ENCODE measurements around the gene ISOC2.

Gene ISOC2

DNA sequence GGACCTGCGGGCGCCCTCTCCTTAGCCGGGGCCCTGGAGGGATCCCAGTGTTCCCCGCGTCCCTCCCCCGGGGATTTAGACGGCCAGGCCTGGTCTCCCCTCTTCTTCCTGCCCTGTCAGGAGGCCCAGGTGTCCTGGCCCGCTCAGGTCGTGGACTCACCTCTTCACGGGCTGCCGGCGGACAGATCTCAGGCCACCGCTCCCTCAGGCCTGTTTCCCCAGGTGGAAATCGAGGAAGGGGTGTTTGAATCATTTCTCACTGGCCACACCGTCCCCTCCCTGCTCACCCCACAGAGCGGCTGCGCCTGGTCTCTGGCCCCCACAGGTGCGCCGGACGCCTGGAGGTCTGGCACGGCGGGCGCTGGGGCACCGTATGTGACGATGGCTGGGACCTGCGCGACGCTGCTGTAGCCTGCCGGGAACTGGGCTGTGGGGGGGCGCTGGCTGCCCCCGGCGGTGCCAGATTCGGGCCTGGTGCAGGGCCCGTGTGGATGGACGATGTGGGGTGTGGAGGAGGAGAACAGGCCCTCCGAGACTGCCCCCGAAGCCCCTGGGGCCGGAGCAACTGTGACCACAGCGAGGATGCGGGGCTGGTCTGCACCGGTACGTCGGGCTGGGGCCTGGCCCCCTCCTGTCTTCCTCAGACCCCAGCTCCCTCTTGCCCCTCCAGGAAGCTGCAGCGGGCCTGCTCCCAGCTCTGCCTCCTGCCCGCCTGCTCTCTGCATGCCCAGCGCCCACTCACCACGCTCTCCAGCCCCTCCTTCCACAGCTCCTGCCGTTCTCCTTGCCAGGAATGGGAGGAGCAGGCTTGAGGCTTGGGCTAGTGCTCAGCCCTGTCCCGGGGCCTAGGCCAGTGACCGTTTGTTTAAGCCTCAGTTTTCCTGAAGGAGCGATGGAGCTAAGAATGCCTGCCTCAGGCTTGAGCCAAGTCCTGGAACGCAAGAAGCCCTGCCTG is 29.3 kb upstream of the ISOC2 start:
- TF ChIP-seq, protein P1, sequence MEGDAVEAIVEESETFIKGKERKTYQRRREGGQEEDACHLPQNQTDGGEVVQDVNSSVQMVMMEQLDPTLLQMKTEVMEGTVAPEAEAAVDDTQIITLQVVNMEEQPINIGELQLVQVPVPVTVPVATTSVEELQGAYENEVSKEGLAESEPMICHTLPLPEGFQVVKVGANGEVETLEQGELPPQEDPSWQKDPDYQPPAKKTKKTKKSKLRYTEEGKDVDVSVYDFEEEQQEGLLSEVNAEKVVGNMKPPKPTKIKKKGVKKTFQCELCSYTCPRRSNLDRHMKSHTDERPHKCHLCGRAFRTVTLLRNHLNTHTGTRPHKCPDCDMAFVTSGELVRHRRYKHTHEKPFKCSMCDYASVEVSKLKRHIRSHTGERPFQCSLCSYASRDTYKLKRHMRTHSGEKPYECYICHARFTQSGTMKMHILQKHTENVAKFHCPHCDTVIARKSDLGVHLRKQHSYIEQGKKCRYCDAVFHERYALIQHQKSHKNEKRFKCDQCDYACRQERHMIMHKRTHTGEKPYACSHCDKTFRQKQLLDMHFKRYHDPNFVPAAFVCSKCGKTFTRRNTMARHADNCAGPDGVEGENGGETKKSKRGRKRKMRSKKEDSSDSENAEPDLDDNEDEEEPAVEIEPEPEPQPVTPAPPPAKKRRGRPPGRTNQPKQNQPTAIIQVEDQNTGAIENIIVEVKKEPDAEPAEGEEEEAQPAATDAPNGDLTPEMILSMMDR (IDR thresholded peaks at IDR 0.05; ENCODE audit: low read depth, low read length): no peak
- in situ Hi-C loops (cut with HindIII; ENCODE audit: low sequenced_read_pairs): no loop called here
- DNase-seq (ENCODE audit: low read depth, low spot score): no peak
- H3K4me3 ChIP-seq (ENCODE audit: low read depth, low read length): no peak overlapping the region

- no peak overlapping the region for H3K4me3 ChIP-seq (ENCODE audit: low read depth, low read length)
- in situ Hi-C loops (cut with HindIII; ENCODE audit: low sequenced_read_pairs): no loop called here
- no peak for DNase-seq (ENCODE audit: low read depth, low spot score)
- TF ChIP-seq, protein P1 (IDR thresholded peaks at IDR 0.05; ENCODE audit: low read depth, low read length): no peak
Measured at GRCh38 chr19:55489711-55490477, 28.5 kb upstream of the ISOC2 start.

GRCh38 chr19:55488986-55489710 is 27.7 kb upstream of the ISOC2 start:
- in situ Hi-C loops (cut with HindIII; ENCODE audit: low sequenced_read_pairs): no loop called here
- H3K4me3 ChIP-seq (ENCODE audit: low read depth, low read length): no peak overlapping the region
- TF ChIP-seq, protein P1 (IDR thresholded peaks at IDR 0.05; ENCODE audit: low read depth, low read length): no peak
- no peak for DNase-seq (ENCODE audit: low read depth, low spot score)

DNA sequence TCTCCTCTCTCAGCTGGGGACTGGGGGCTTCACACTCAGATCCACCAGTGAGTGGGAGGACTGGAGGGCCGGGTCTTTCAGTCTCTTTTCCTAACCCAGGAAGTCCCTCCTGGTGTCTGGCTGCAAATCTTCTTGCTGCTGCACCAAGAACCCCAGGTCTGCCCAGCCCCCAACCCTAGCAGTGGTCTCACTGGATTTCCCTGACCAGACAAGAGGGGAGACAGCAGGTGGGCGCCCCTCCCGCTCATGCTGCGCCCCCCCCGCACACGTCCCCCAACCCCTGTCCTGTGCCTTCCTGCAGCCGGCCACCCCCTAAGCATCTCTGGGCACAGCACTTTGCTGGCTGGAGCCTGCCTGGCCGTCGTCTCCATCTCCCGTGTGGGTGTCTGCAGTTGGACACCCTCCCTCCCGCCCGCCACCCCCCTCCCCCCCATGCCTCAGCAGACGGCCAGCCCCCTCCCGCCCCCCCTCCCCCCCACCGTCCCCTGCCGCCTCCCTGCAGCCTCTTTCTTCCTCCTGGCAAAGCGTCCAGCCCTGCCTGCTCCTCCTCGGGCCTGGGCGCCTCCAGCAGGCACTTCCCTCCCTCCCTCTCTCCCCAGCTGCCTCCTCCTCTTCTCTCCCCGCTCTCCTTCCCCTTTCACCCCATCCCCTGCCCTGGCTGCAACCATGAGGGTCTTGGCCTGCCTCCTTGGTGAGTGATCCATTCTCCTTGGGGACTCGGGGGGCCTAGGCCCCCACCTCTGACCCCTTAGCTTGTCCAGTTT is 26.7 kb upstream of the ISOC2 start, which contains the start of gene SSC5D:
TSS of gene SSC5D (plus strand) at position 513 of the 764 bp plus-strand sequence. CDS start at position 667, 154 bp downstream.
- DNase-seq (ENCODE audit: low read depth, low spot score): peak; percentile 56
- in situ Hi-C loops (cut with HindIII; ENCODE audit: low sequenced_read_pairs): no loop called here
- peak within 1 kb of the TSS; percentile 34 for H3K4me3 ChIP-seq (ENCODE audit: low read depth, low read length)
- TF ChIP-seq, protein P1 (IDR thresholded peaks at IDR 0.05; ENCODE audit: low read depth, low read length): no peak

DNA sequence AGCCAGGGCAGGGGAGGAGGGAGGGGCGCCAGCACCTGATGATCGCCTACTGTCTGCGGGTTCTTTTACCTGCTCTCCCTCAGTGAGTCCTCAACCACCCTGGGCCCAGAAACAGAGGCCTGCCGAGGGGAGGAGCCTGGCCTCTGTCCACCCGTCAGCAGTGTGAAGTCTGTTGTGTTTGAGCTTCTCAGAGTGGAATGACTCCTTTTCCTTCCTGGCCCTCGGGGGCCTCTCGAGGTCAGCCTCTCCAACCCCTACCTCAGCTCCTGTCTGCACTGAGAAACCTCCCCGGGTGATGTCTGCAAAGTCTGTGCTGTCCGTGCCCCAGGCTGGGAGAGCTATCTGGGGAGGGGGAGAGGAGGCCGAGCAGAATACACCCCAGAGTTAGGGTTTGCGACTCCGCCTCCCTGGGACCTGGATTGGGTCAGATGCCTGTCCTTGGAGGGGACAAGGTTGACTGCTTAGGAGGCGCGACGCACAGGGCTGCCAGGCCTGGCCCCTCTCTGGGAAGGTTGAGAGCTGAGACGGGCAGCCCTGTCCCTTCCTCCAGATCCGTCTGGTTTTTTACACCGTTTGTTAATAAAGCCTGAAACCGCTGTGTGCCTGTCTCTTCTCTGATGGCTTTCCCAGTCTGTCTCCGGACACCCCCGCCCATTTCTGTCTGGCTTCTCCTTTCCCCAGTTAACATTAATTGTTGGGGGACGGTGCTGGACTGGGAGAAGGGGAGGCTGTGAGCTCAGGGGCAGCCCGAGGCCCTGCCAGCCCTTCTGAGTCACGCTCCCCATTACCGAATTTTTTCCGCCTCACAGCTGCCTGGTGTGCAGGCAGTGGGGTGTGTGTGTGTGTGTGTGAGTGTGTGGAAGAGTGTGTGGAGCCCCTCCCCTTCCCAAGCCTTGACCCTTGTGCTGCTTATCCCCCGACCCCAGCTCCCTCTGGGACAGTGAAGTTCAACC is 25.8 kb upstream of the ISOC2 start:
- in situ Hi-C loops (cut with HindIII; ENCODE audit: low sequenced_read_pairs): no loop called here
- peak overlapping the region; percentile 10 for H3K4me3 ChIP-seq (ENCODE audit: low read depth, low read length)
- TF ChIP-seq, protein P1 (IDR thresholded peaks at IDR 0.05; ENCODE audit: low read depth, low read length): no peak
- DNase-seq (ENCODE audit: low read depth, low spot score): peak; percentile 96
